ENCODE measurements around the gene CPLX3.
A peak's percentile ranks its signal among the peaks of the same experiment; 100 is the strongest.

CPLX3 gene

GRCh38 chr15:74843891-74844299, 17.5 kb downstream of the CPLX3 start:
- Histone ChIP-seq H3K27me3 (ENCODE audit: insufficient read depth, poor library complexity, severe bottlenecking) (no peaks in the 10 kb centered on the region), H3K4me1 (ENCODE audit: insufficient read depth, poor library complexity, severe bottlenecking) (peaks cover 4% of the 10 kb centered on the region), H3K9me3 (ENCODE audit: severe bottlenecking) (no peaks in the 10 kb centered on the region), H3K4me3 (ENCODE audit: severe bottlenecking) (no peak overlapping the region), H3K36me3 (ENCODE audit: low read depth) (peaks cover 12% of the 10 kb centered on the region), H3K27ac (ENCODE audit: poor library complexity, severe bottlenecking) (peak overlapping the region; percentile 43)
- no peak for TF ChIP-seq CTCF (IDR thresholded peaks at IDR 0.05; ENCODE audit: poor library complexity, severe bottlenecking)
- DNase-seq (ENCODE audit: low spot score) (peak; percentile 67), ATAC-seq (ENCODE audit: low read depth) (no peak)

GRCh38 chr15:74844319-74845207, 18.1 kb downstream of the CPLX3 start:
- peak; percentile 64 for DNase-seq (ENCODE audit: low spot score)
- no peak for TF ChIP-seq CTCF (IDR thresholded peaks at IDR 0.05; ENCODE audit: poor library complexity, severe bottlenecking)
- Histone ChIP-seq H3K9me3 (ENCODE audit: severe bottlenecking) (no peaks in the 10 kb centered on the region), H3K4me3 (ENCODE audit: severe bottlenecking) (no peak overlapping the region), H3K27me3 (ENCODE audit: insufficient read depth, poor library complexity, severe bottlenecking) (no peaks in the 10 kb centered on the region), H3K27ac (ENCODE audit: poor library complexity, severe bottlenecking) (no peak overlapping the region), H3K36me3 (ENCODE audit: low read depth) (peaks cover 19% of the 10 kb centered on the region), H3K4me1 (ENCODE audit: insufficient read depth, poor library complexity, severe bottlenecking) (peaks cover 4% of the 10 kb centered on the region)
- no peak for ATAC-seq (ENCODE audit: low read depth)

GRCh38 chr15:74845208-74845568, 18.8 kb downstream of the CPLX3 start:
- ATAC-seq (ENCODE audit: low read depth) (no peak), DNase-seq (ENCODE audit: low spot score) (peak; percentile 67)
- no peaks in the 10 kb centered on the region for H3K27me3 ChIP-seq (ENCODE audit: insufficient read depth, poor library complexity, severe bottlenecking)
- H3K4me3 ChIP-seq (ENCODE audit: severe bottlenecking) = no peak overlapping the region
- H3K27ac ChIP-seq (ENCODE audit: poor library complexity, severe bottlenecking) = no peak overlapping the region
- TF ChIP-seq CTCF (IDR thresholded peaks at IDR 0.05; ENCODE audit: poor library complexity, severe bottlenecking) = no peak
- peaks cover 25% of the 10 kb centered on the region for H3K36me3 ChIP-seq (ENCODE audit: low read depth)
- H3K4me1 ChIP-seq (ENCODE audit: insufficient read depth, poor library complexity, severe bottlenecking) = peaks cover 4% of the 10 kb centered on the region
- H3K9me3 ChIP-seq (ENCODE audit: severe bottlenecking) = no peaks in the 10 kb centered on the region

GRCh38 chr15:74845581-74845980, 19.2 kb downstream of the CPLX3 start:
- peak; percentile 44 for DNase-seq (ENCODE audit: low spot score)
- Histone ChIP-seq H3K4me3 (ENCODE audit: severe bottlenecking) (no peak overlapping the region), H3K9me3 (ENCODE audit: severe bottlenecking) (no peaks in the 10 kb centered on the region), H3K27ac (ENCODE audit: poor library complexity, severe bottlenecking) (no peak overlapping the region), H3K36me3 (ENCODE audit: low read depth) (peaks cover 29% of the 10 kb centered on the region), H3K4me1 (ENCODE audit: insufficient read depth, poor library complexity, severe bottlenecking) (peaks cover 4% of the 10 kb centered on the region), H3K27me3 (ENCODE audit: insufficient read depth, poor library complexity, severe bottlenecking) (no peaks in the 10 kb centered on the region)
- ATAC-seq (ENCODE audit: low read depth) = no peak
- TF ChIP-seq CTCF (IDR thresholded peaks at IDR 0.05; ENCODE audit: poor library complexity, severe bottlenecking) = no peak

- Histone ChIP-seq H3K4me1 (ENCODE audit: insufficient read depth, poor library complexity, severe bottlenecking) (no peaks in the 10 kb centered on the region), H3K27ac (ENCODE audit: poor library complexity, severe bottlenecking) (no peak overlapping the region), H3K36me3 (ENCODE audit: low read depth) (peaks cover 44% of the 10 kb centered on the region), H3K9me3 (ENCODE audit: severe bottlenecking) (no peaks in the 10 kb centered on the region), H3K27me3 (ENCODE audit: insufficient read depth, poor library complexity, severe bottlenecking) (no peaks in the 10 kb centered on the region), H3K4me3 (ENCODE audit: severe bottlenecking) (no peak overlapping the region)
- no peak for TF ChIP-seq CTCF (IDR thresholded peaks at IDR 0.05; ENCODE audit: poor library complexity, severe bottlenecking)
- ATAC-seq (ENCODE audit: low read depth) = no peak
- DNase-seq (ENCODE audit: low spot score) = no peak
Measured at GRCh38 chr15:74847432-74847831, 21.0 kb downstream of the CPLX3 start.
